Stimulated activated CD8-positive, alpha-beta memory T cell treated with anti-CD3 and anti-CD28 coated beads, Interleukin-4, amount 100 ng/mL, for 1 hour (primary cell): ENCODE results near the gene SLCO2B1.

ENCODE experiments used
- DNase-seq, 2 donors: peaks; one replicate each; pipeline ENCODE4 v3.0.0-alpha.2; 2020; ENCODE audit warnings: low read depth in 2 of 2, low spot score in 1 of 2

Gene SLCO2B1

DNA sequence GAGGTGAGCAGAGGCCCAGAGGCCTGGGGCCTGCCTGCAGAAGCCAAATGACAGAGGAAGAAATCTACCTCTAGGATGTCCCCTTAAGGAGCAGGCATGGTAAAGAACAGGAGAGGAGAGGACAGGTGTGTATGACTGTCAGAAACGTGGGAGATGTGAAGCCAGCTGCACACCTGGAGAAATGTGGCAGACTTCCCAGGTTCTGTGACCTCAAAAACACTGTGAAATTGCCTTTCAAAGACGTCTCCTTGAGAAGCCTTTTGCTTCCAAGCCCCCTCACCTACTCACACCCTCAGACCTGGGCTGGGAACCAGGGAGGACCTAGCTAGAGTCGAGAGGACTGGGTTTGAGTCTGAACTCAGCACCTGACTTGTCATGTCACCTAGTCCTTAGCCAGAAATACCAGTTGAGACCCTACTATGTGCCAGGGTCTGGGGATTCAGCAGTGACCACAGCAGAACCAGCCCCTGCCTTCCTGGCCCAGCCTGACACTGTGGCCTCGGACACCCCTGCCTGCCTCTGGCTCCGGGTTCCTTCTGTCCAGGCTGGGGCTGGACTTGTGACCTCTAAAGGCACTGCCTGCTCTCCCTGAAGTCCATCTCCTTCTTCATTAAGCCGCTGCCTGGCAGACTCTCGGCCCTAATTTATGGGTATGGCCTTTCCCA lies 95.2 kb downstream of the SLCO2B1 start:
- no peak for DNase-seq

DNA sequence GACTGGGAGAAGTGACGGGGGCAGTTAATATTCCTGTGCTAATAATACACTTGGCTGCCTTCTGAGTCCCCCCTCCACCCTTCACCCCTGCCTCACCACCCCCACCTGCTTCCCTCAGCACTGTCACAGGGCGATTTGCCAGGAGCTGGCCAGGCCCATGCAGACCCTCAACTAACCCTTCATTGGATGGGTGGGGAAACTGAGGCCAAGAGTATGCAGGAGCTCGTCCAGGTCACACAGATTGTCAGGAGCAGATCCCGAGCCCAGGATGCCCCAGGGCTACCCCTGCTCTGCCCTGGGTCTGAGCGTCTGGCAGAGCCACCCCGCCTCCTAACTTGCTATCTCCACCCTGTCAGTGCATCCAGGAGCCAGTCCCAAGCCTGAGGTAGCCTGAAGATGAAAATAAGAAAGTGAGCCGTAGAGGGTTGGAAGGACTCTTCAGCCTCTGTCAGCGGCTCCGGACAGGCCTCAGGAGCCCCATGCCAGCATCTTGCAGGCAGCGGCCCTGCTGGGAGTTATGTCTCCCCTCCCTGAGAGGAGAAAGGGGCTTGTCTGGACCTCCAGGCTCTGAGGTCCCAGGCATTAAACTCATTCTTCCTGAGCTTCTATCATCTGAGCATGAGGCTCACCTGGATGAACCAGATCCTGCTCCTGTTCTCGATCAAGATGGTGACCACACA lies 95.9 kb downstream of the SLCO2B1 start:
- no peak for DNase-seq

DNA sequence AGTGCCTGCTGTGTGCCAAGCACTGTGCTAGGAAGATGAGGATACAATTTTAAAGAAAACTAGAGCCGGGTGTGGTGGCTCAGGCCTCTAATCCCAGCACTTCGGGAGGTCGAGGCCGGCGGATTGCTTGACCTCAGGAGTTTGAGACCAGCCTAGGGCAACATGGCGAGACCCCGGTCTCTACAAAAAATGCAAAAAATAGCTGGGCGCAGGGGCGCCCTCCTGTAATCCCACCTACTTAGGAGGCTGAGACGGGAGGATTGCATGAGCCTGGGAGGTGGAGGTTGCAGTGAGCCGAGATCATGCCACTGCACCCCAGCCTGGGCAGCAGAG lies 98.0 kb downstream of the SLCO2B1 start:
- DNase-seq = no peak

- DNase-seq = no peak
Measured at GRCh38 chr11:75249704-75250103, 98.8 kb downstream of the SLCO2B1 start.

GRCh38 chr11:75254326-75254725 lies 103.4 kb downstream of the SLCO2B1 start:
- no peak for DNase-seq
